ENCODE results near the gene RETSAT. TPM values are rescaled to one million over a fixed set of nuclear protein-coding genes. Genes with fewer than 3 reads are reported as not detected.

The RETSAT gene
- total RNA-seq, 1 experiment from 2014 or later = 57.8 TPM

GRCh38 chr2:85327822-85328617 lies 26.3 kb downstream of the RETSAT start, which contains the start of gene TGOLN2:
TGOLN2 (minus strand) TSS chr2:85327989; CDS start chr2:85327962, 27 bp downstream.
- Histone ChIP-seq H3K9me2 (ENCODE audit: insufficient read depth) (no peaks in the 10 kb centered on the region), H3K9me3 (ENCODE audit: insufficient read depth, low read depth) (no peaks in the 10 kb centered on the region), H2AFZ (peak within 1 kb of the TSS; percentile 80), H4K20me1 (ENCODE audit: insufficient read depth) (peaks cover 27% of the 10 kb centered on the region), H3F3A (ENCODE audit: insufficient read depth, low read depth) (peaks cover 8% of the 10 kb centered on the region; the same call in 1 of the 2 replicates), H3K4me1 (replicated peaks; ENCODE audit: insufficient read depth) (peaks cover 30% of the 10 kb centered on the region), H3K79me2 (ENCODE audit: low read depth) (peaks cover 52% of the 10 kb centered on the region), H3K27me3 (ENCODE audit: insufficient read depth, low read depth) (no peaks in the 10 kb centered on the region), H3K27ac (peak within 1 kb of the TSS; percentile 68), H3K4me3 (peak within 1 kb of the TSS; percentile 93), H3K4me2 (peak within 1 kb of the TSS; percentile 96), H3K36me3 (ENCODE audit: low read depth) (peaks cover 26% of the 10 kb centered on the region)
- intact Hi-C loops (cut with micrococcal nuclease; ENCODE audit: unreplicated experiment) = loop anchor here (2.0 to 5.0 kb wide), 3 partner anchors 27 to 224 kb away; partner anchors contain the start of genes CAPG, ELMOD3 and RETSAT
- BruUV-seq (replicated peaks) = TSS peak; percentile 98
- TF ChIP-seq EZH2 (IDR thresholded peaks at IDR 0.05; ENCODE audit: low read depth) = no peak
- no peak; the same call in 1 of the 2 replicates for TF ChIP-seq CTCF (conservative IDR thresholded peaks at IDR 0.05)
- POLR2A ChIA-PET (ENCODE audit: unreplicated experiment) = interaction anchor here (0.5 to 0.9 kb wide), 8 partner anchors 9 to 1294 kb away, joined by 3 to 43 read pairs (median 8); partner anchors contain the start of genes MAT2A and RETSAT
- DNase-seq = peak; percentile 75 to 85
- CTCF ChIA-PET = interaction anchor here (0.6 to 1.5 kb wide), 3 partner anchors 27 to 310 kb away, joined by 3 to 4 read pairs (median 3); partner anchors contain the start of gene ELMOD3

- Histone ChIP-seq H2AFZ (peak overlapping the region; percentile 80), H3F3A (ENCODE audit: insufficient read depth, low read depth) (peaks cover 8% of the 10 kb centered on the region; the same call in 1 of the 2 replicates), H3K27ac (no peak overlapping the region), H4K20me1 (ENCODE audit: insufficient read depth) (peaks cover 30% of the 10 kb centered on the region), H3K27me3 (ENCODE audit: insufficient read depth, low read depth) (no peaks in the 10 kb centered on the region), H3K36me3 (ENCODE audit: low read depth) (peaks cover 33% of the 10 kb centered on the region), H3K4me2 (peak overlapping the region; percentile 96), H3K4me1 (replicated peaks; ENCODE audit: insufficient read depth) (peaks cover 30% of the 10 kb centered on the region), H3K79me2 (ENCODE audit: low read depth) (peaks cover 59% of the 10 kb centered on the region), H3K9me2 (ENCODE audit: insufficient read depth) (no peaks in the 10 kb centered on the region), H3K4me3 (peak overlapping the region; percentile 93), H3K9me3 (ENCODE audit: insufficient read depth, low read depth) (no peaks in the 10 kb centered on the region)
- DNase-seq = peak in 1 of 2 experiments; percentile 24
- POLR2A ChIA-PET (ENCODE audit: unreplicated experiment) = interaction anchor here (0.5 to 0.9 kb wide), 10 partner anchors 9 to 1294 kb away, joined by 3 to 43 read pairs (median 6); partner anchors contain the start of genes MAT2A and RETSAT
- TF ChIP-seq CTCF (conservative IDR thresholded peaks at IDR 0.05) (no peak), EZH2 (IDR thresholded peaks at IDR 0.05; ENCODE audit: low read depth) (no peak)
- CTCF ChIA-PET = interaction anchor here (0.6 to 1.5 kb wide), 3 partner anchors 28 to 309 kb away, joined by 3 to 4 read pairs (median 3); partner anchors contain the start of gene ELMOD3
- BruUV-seq (replicated peaks) = no TSS peak
- intact Hi-C loops (cut with micrococcal nuclease; ENCODE audit: unreplicated experiment) = loop anchor here (5.0 kb wide), 2 partner anchors 85 to 225 kb away; partner anchors contain the start of gene CAPG
Measured at GRCh38 chr2:85327160-85327821, 27.0 kb downstream of the RETSAT start.
